Measurements from ENCODE around the gene GPC5. TPM values are rescaled to one million over a fixed set of nuclear protein-coding genes. Genes with fewer than 3 reads are reported as not detected.
"Not testable (repeated sequence)": the region's sequence is repeated elsewhere in the genome, so short reads cannot be mapped to it uniquely, and the experiment has no call there.

Gene GPC5
- total and polyA plus RNA-seq, 2 of the 8 experiments (the other 6 are each of a cell fraction or from before 2014, with no cell fraction given), result 0.20 to 0.39 TPM

DNA sequence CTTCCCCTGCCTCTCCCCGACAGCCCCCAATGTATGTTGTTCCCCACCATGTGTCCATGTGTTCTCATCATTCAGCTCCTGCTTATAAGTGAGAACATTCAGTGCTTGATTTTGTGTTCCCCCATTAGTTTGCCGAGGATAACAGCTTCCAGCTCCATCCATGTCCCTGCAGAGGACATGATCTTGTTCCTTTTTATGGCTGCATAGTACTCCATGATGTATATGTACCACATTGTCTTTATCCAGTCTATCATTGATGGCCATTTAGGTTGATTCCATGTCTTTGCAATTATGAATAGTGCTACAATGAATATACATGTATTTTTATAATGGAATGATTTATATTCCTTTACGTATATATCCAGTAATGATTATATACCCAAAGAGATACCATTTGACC is 399.9 kb downstream of the GPC5 start:
- H2BK120ac ChIP-seq (replicated peaks; ENCODE audit: low read depth, low read length); H3K4me1 ChIP-seq (replicated peaks in 1 of 4; ENCODE audit: control insufficient read depth in 3 of 4, insufficient read depth in 4 of 4, low read length in 3 of 4); H4K8ac ChIP-seq (ENCODE audit: extremely low read depth, insufficient read depth, low read length); FAIRE-seq; H3K4me3 ChIP-seq (ENCODE audit: extremely low read depth in 1 of 4, insufficient read depth in 2 of 4, low read depth in 3 of 4, low read length in 4 of 4); H3K36me3 ChIP-seq (ENCODE audit: control insufficient read depth in 2 of 4, insufficient read depth in 4 of 4, low read length in 3 of 4); H3K18ac ChIP-seq (ENCODE audit: extremely low read depth, low read length); H3K27me3 ChIP-seq (replicated peaks in 1 of 4; ENCODE audit: control insufficient read depth in 3 of 4, extremely low read depth in 1 of 4, insufficient read depth in 3 of 4, low read length in 3 of 4); H3K9me3 ChIP-seq (ENCODE audit: insufficient read depth in 2 of 2, low read depth in 1 of 2, low read length in 1 of 2); H3K27ac ChIP-seq (ENCODE audit: low read depth, low read length); H3K23me2 ChIP-seq (ENCODE audit: low read depth, low read length); H2BK5ac ChIP-seq (ENCODE audit: low read depth, low read length); H3K79me1 ChIP-seq (ENCODE audit: low read depth, low read length); DNase-seq (ENCODE audit: low read depth in 1 of 2, low spot score in 2 of 2); H3K56ac ChIP-seq (replicated peaks; ENCODE audit: insufficient read length, low read depth, low read length); H3K4ac ChIP-seq (replicated peaks; ENCODE audit: insufficient read length, low read depth, low read length); H2AFZ ChIP-seq (ENCODE audit: low read length); H3K79me2 ChIP-seq (ENCODE audit: control insufficient read depth in 1 of 2, insufficient read depth in 2 of 2, low read length in 2 of 2); H3K4me2 ChIP-seq (ENCODE audit: insufficient read depth in 1 of 2, low read depth in 2 of 2, low read length in 2 of 2); H2BK15ac ChIP-seq (ENCODE audit: low read length); H3K14ac ChIP-seq (ENCODE audit: insufficient read length); H3K9ac ChIP-seq (replicated peaks in 1 of 4; ENCODE audit: extremely low read depth in 1 of 4, low read depth in 3 of 4, low read length in 3 of 4); H4K5ac ChIP-seq (ENCODE audit: insufficient read length, low read depth, low read length); POLR2A ChIA-PET (ENCODE audit: partially characterized antibody); H2AK5ac ChIP-seq (ENCODE audit: low read depth, low read length); H2BK12ac ChIP-seq (ENCODE audit: low read depth, low read length); H4K91ac ChIP-seq (replicated peaks; ENCODE audit: insufficient read length, low read length); H4K20me1 ChIP-seq (replicated peaks in 1 of 2; ENCODE audit: control insufficient read depth in 1 of 2, insufficient read depth in 2 of 2, low read length in 2 of 2); H2BK20ac ChIP-seq (ENCODE audit: low read length); H3K23ac ChIP-seq (ENCODE audit: insufficient read length): not testable (repeated sequence)
- 77% methylated on average over 3 of the region's 3 CpGs; no CpG with 5 or more reads in 1 of the 2 experiments for WGBS, 2 experiments (ENCODE audit: extremely low coverage in 1 of 2, insufficient coverage in 1 of 2, insufficient read length in 1 of 2, insufficient replicate concordance in 2 of 2, low coverage in 1 of 2, low lambda C conversion rate in 2 of 2, missing lambda C conversion rate in 1 of 2)
- CTCF ChIA-PET (ENCODE audit: partially characterized antibody), result interaction anchor here (1.3 kb wide), 1 partner anchor 15 kb away, joined by 3 read pairs; no protein-coding TSS in a partner anchor

DNA sequence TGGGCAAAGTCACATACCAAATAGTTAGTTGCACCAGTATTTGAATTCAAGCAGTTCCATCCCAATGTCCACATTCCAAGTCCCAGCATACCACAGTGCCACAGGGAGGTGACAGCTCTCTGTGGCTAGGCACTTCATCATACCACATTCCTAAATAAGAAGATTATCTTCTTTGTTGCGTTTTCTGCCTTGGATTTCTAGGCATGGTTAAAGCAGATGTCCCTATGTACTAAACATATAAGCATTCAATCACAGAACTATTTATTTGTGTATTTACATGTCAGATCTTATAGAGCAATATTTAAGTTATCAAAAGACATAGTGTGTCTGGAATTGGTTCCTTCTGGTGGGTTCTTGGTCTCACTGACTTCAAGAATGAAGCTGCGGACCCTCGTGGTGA is 403.4 kb downstream of the GPC5 start:
- H2BK12ac ChIP-seq (ENCODE audit: low read depth, low read length); H3K18ac ChIP-seq (ENCODE audit: extremely low read depth, low read length); DNase-seq (ENCODE audit: low read depth in 1 of 2, low spot score in 2 of 2); H3K27me3 ChIP-seq (replicated peaks in 1 of 4; ENCODE audit: control insufficient read depth in 3 of 4, extremely low read depth in 1 of 4, insufficient read depth in 3 of 4, low read length in 3 of 4); H4K5ac ChIP-seq (ENCODE audit: insufficient read length, low read depth, low read length); H3K36me3 ChIP-seq (ENCODE audit: control insufficient read depth in 2 of 4, insufficient read depth in 4 of 4, low read length in 3 of 4); H4K20me1 ChIP-seq (replicated peaks in 1 of 2; ENCODE audit: control insufficient read depth in 1 of 2, insufficient read depth in 2 of 2, low read length in 2 of 2); H3K79me2 ChIP-seq (ENCODE audit: control insufficient read depth in 1 of 2, insufficient read depth in 2 of 2, low read length in 2 of 2); H3K4ac ChIP-seq (replicated peaks; ENCODE audit: insufficient read length, low read depth, low read length); H3K23ac ChIP-seq (ENCODE audit: insufficient read length); H2BK20ac ChIP-seq (ENCODE audit: low read length); H3K14ac ChIP-seq (ENCODE audit: insufficient read length); CTCF ChIA-PET (ENCODE audit: partially characterized antibody); H2BK5ac ChIP-seq (ENCODE audit: low read depth, low read length); H2BK15ac ChIP-seq (ENCODE audit: low read length); H3K4me2 ChIP-seq (ENCODE audit: insufficient read depth in 1 of 2, low read depth in 2 of 2, low read length in 2 of 2); H4K91ac ChIP-seq (replicated peaks; ENCODE audit: insufficient read length, low read length); H3K9me3 ChIP-seq (ENCODE audit: insufficient read depth in 2 of 2, low read depth in 1 of 2, low read length in 1 of 2); H3K27ac ChIP-seq (ENCODE audit: low read depth, low read length); H2AFZ ChIP-seq (ENCODE audit: low read length); H4K8ac ChIP-seq (ENCODE audit: extremely low read depth, insufficient read depth, low read length); POLR2A ChIA-PET (ENCODE audit: partially characterized antibody); H3K4me1 ChIP-seq (replicated peaks in 1 of 4; ENCODE audit: control insufficient read depth in 3 of 4, insufficient read depth in 4 of 4, low read length in 3 of 4); H3K79me1 ChIP-seq (ENCODE audit: low read depth, low read length); H3K23me2 ChIP-seq (ENCODE audit: low read depth, low read length); H2BK120ac ChIP-seq (replicated peaks; ENCODE audit: low read depth, low read length); H2AK5ac ChIP-seq (ENCODE audit: low read depth, low read length); H3K9ac ChIP-seq (replicated peaks in 1 of 4; ENCODE audit: extremely low read depth in 1 of 4, low read depth in 3 of 4, low read length in 3 of 4); H3K56ac ChIP-seq (replicated peaks; ENCODE audit: insufficient read length, low read depth, low read length); H3K4me3 ChIP-seq (ENCODE audit: extremely low read depth in 1 of 4, insufficient read depth in 2 of 4, low read depth in 3 of 4, low read length in 4 of 4); FAIRE-seq: not testable (repeated sequence)
- WGBS, 2 experiments (ENCODE audit: extremely low coverage in 1 of 2, insufficient coverage in 1 of 2, insufficient read length in 1 of 2, insufficient replicate concordance in 2 of 2, low coverage in 1 of 2, low lambda C conversion rate in 2 of 2, missing lambda C conversion rate in 1 of 2), result 100% methylated on average over 3 of the region's 3 CpGs; no CpG with 5 or more reads in 1 of the 2 experiments

Data from H1 (cell line).